Heart right ventricle (tissue), 16 donors: Measurements from ENCODE around the gene CRTC1. TPM values are rescaled to one million over a fixed set of nuclear protein-coding genes. Genes with fewer than 3 reads are reported as not detected.
A peak's percentile ranks its signal among the peaks of the same experiment; 100 is the strongest.

Experiments used
- ATAC-seq, 8 donors: fragments of 200-7000 bp; cut with Tn5 transposase; one replicate each; pipeline ENCODE4 v1.9.1; 2020; ENCODE audit warnings: mild to moderate bottlenecking in 8 of 8, moderate library complexity in 8 of 8, moderate number of reproducible peaks in 1 of 8
- DNase-seq, 2 donors: peaks; one replicate each; pipeline ENCODE4 v3.0.0-alpha.2; 2020
- H3K27ac ChIP-seq, 10 donors: fragments of 200-600 bp; sonication (generic) in 2 of 10; one replicate each; pipeline versions ENCODE4 v1.5.0 to v1.8.0; 2020 to 2022; ENCODE audit warnings: mild to moderate bottlenecking in 3 of 10
- H3K27me3 ChIP-seq, 7 donors: fragments of 200-600 bp; one replicate each; pipeline ENCODE4 v1.8.0; 2021 to 2022; ENCODE audit warnings: mild to moderate bottlenecking in 2 of 7
- H3K36me3 ChIP-seq, 9 donors: fragments of 200-600 bp; sonication (generic) in 1 of 9; one replicate each; pipeline versions ENCODE4 v1.5.0 to v1.8.0; 2020 to 2022; ENCODE audit warnings: mild to moderate bottlenecking in 2 of 9
- H3K4me1 ChIP-seq, 9 donors: fragments of 200-600 bp; sonication (generic) in 1 of 9; one replicate each; pipeline versions ENCODE4 v1.5.0 to v1.8.0; 2020 to 2022; ENCODE audit warnings: mild to moderate bottlenecking in 4 of 9
- H3K4me3 ChIP-seq, 10 donors: fragments of 200-600 bp; sonication (generic) in 2 of 10; one replicate each; pipeline versions ENCODE4 v1.5.0 to v1.8.0; 2020 to 2022; ENCODE audit warnings: mild to moderate bottlenecking in 7 of 10, moderate library complexity in 2 of 10
- H3K9me3 ChIP-seq, 11 donors: fragments of 200-600 bp in 10 of 11; sonication (generic) in 2 of 11; one replicate each; pipeline versions ENCODE4 v1.5.0 to v1.8.0; 2013 to 2022; ENCODE audit warnings: mild to moderate bottlenecking in 2 of 11, control low read depth in 1 of 11, moderate library complexity in 1 of 11
- CTCF ChIP-seq, 9 donors: fragments of 200-600 bp; sonication (generic) in 2 of 9; IDR thresholded peaks; one replicate each; pipeline versions ENCODE4 v1.5.0 to v1.8.0; 2021 to 2022; ENCODE audit warnings: antibody characterized with exemption in 9 of 9, mild to moderate bottlenecking in 5 of 9, moderate library complexity in 1 of 9
- WGBS, 2 donors: extraction: QIAGEN DNeasy Blood & Tissue Kit; methylation state at CpG; one replicate each; pipeline ENCODE4 v1.1.7; 2013; ENCODE audit warnings: inconsistent platforms in 1 of 2; 5-methylcytosine and 5-hydroxymethylcytosine counted together
- intact Hi-C, 10 donors: fragments of 100-400 bp; cut with DNase I; formaldehyde crosslinking; loops; one replicate each; pipeline versions ENCODE4 v1.11.1 to v1.14.2; 2022
- polyA plus RNA-seq, 2 donors: library from polyadenylated mRNA; stranded (reverse); fragments of 200-250 nt; gene quantifications; one replicate each; pipeline ENCODE4 v1.2.3, GENCODE V29; 2013
- total RNA-seq, 10 donors: library from RNA; stranded (reverse); fragmentation: NEBNext Ultra II Directional in 3 of 10; extraction: Animal tissue kit (Norgen Biotek cat#: 25700) in 3 of 10; gene quantifications; one replicate each; pipeline versions ENCODE4 v1.2.1 to v1.2.4, GENCODE V29; 2021 to 2023
- donor health status: Arrhythmogenic right ventricular cardiomyopathy.
- donor health status: ischemic (EF 13 %, LVEDD 7.1; RV severe dilation, severe dysfunction).
- donor health status: healthy with polysubstance abuse.
- donor health status: DM: no; HTN: yes; CAD: no.
- donor health status: DM: no; HTN: no; CAD: no.
- donor health status: ischemic (EF 25% LVEDD 6.9; RV normal size, moderate dysfunction).
- donor health status: ischemic (EF 25% LVEDD 5.7; RV mildly dilated, moderate dysfunction).
- donor health status: healthy.
- donor health status: DM: yes; HTN: yes; CAD: no.
- donor health status: Ischemic cardiomyopathy.
- donor health status: ischemic (EF 35%, LVEDD 5.7; RV mildly dilated, moderate dysfunction).
- donor health status: nonischemic (EF 11% LVEDD 7.7; RV severe dilation, severe dysfunction).
- donor health status: DM: yes; HTN: yes; CAD: no.
- donor health status: PGD.
- donor health status: ischemic (EF 29% LVEDD 5.4; RV normal size, mild dysfunction).
- donor health status: nonischemic (EF 23%, LVEDD 6.1; RV moderate dilation, normal function).

The CRTC1 gene
- total and polyA plus RNA-seq, 12 donors, result 3.2 to 11.8 (median 9.1) TPM

DNA sequence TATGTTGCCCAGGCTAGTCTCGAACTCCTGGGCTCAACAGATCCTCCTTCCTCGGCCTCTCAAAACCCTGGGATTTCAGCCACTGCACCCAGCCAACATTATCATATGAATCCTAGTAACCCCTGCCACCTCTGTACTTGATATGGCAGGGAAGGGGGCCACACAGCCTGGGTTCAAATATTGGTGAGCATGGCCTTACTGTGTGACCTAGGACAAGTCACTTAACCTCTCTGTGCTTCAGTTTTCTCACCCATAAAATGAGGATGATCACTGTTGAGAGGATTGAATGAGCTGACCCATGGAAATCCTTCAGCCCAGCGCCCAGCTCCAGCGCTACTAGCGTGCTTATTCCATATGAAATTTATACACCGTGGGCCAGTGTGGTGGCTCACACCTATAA, 111.2 kb downstream of the CRTC1 start:
- H3K27me3 ChIP-seq, result peaks cover 22 to 95% (median 91%) of the 10 kb centered on the region in 7 donors
- no peaks in the 10 kb centered on the region for H3K9me3 ChIP-seq
- no peak overlapping the region for H3K4me3 ChIP-seq
- ATAC-seq, result no peak
- no peak for TF ChIP-seq CTCF (IDR thresholded peaks at IDR 0.05)
- H3K4me1 ChIP-seq, result peaks cover 8 to 25% (median 16%) of the 10 kb centered on the region in 9 donors
- intact Hi-C loops, result no loop called here
- DNase-seq, result no peak
- WGBS, 2 donors, result 94 to 97% methylated on average over 6 of the region's 6 CpGs
- no peaks in the 10 kb centered on the region for H3K36me3 ChIP-seq
- H3K27ac ChIP-seq, result no peak overlapping the region

DNA sequence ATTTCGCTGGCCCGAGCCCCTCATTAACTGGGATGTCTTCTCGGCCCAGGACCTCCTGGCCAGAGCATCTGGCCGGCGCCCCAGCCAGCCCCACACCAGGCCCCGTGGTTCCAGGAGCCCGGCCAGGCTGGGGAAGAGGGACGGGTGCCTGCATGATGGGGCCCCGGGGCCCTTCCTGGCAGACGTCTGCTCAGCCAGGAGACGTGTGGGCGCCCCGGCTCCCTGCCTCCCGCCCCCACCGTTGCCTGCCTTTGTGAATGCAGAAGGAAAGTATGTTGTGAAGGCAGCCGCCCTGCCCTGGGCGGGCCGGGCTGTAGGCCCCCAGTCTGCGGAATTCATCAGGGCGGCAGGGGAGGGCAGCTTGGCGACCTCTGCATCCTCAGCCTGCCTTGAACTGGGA, 112.1 kb downstream of the CRTC1 start:
- H3K36me3 ChIP-seq, result no peaks in the 10 kb centered on the region
- H3K4me1 ChIP-seq, result peaks cover 3 to 16% (median 8%) of the 10 kb centered on the region in 9 donors
- DNase-seq, result no peak
- intact Hi-C loops, result no loop called here
- ATAC-seq, result peak in 6 of 8 donors; percentile 18 to 78 (median 42)
- H3K4me3 ChIP-seq, result no peak overlapping the region
- peaks cover 15 to 93% (median 83%) of the 10 kb centered on the region in 7 donors for H3K27me3 ChIP-seq
- H3K9me3 ChIP-seq, result no peaks in the 10 kb centered on the region
- WGBS, 2 donors, result 7 to 12% methylated on average over 21 of the region's 21 CpGs
- no peak overlapping the region for H3K27ac ChIP-seq
- TF ChIP-seq CTCF (IDR thresholded peaks at IDR 0.05), result no peak

DNA sequence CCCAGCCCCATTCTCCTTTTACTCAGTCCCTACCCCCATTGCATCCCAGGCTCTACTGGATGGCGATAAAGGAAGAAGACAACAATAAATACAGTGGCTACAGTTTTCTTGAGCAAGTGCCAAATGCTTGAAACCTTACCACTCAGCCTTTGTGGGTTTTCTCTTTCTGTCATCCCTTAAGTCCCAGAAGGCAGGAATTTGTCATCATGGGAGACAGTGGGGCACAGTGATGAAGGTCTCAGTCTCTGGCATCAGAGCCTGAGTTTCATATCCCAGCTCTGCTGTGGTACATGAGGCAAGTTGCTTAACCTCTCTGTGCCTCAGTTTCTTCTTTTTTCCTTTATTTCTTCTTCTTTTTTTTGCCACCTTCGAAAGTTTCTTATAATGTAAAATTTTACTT, 112.8 kb downstream of the CRTC1 start:
- no peak for ATAC-seq
- peaks cover 8 to 91% (median 76%) of the 10 kb centered on the region in 7 donors for H3K27me3 ChIP-seq
- peaks cover 0 to 10% (median 4%) of the 10 kb centered on the region in 9 donors for H3K4me1 ChIP-seq

GRCh38 chr19:18798384-18799352, 115.2 kb downstream of the CRTC1 start:
- no peaks in the 10 kb centered on the region for H3K36me3 ChIP-seq
- DNase-seq (no peak), ATAC-seq (no peak)
- no peak overlapping the region for H3K4me3 ChIP-seq
- H3K27ac ChIP-seq, result no peak overlapping the region
- H3K4me1 ChIP-seq, result peaks cover 0 to 9% (median 4%) of the 10 kb centered on the region in 9 donors
- H3K9me3 ChIP-seq, result no peaks in the 10 kb centered on the region
- 50 to 51% methylated on average over 22 of the region's 22 CpGs for WGBS, 2 donors
- H3K27me3 ChIP-seq, result peaks cover 6 to 72% (median 64%) of the 10 kb centered on the region in 7 donors
- no peak for TF ChIP-seq CTCF (IDR thresholded peaks at IDR 0.05)
- intact Hi-C loops, result no loop called here

More for the DNA sequence above, 112.8 kb downstream of the CRTC1 start:
- no peaks in the 10 kb centered on the region for H3K36me3 ChIP-seq
- no peak for TF ChIP-seq CTCF (IDR thresholded peaks at IDR 0.05)
- H3K4me3 ChIP-seq, result no peak overlapping the region
- H3K9me3 ChIP-seq, result no peaks in the 10 kb centered on the region
- 72 to 73% methylated on average over 2 of the region's 2 CpGs for WGBS, 2 donors
- intact Hi-C loops, result no loop called here
- no peak for DNase-seq
- no peak overlapping the region for H3K27ac ChIP-seq
